GM12878 (cell line): ENCODE results near the gene DYRK1B. TPM values are rescaled to one million over a fixed set of nuclear protein-coding genes. Genes with fewer than 3 reads are reported as not detected.

Source experiments
- ATAC-seq: fragments of 200-7000 bp; cut with Tn5 transposase; 3 replicates; pipeline ENCODE4 v1.9.1; 2020; ENCODE audit warnings: mild to moderate bottlenecking, moderate library complexity
- BruUV-seq: library from RNA; stranded (reverse); fragments of 400-500 nt; replicated peaks from 2 replicates; lab custom pipeline; 2021; lab: Mats Ljungman, UMichigan
- CTCF ChIA-PET: fragments of 300-600 bp; sonication (Branson Sonifier 250); formaldehyde crosslinking; extraction: SDS; loops from one replicate; lab custom pipeline; 2021; ENCODE audit warnings: inconsistent platforms; lab: Yijun Ruan, JAX
- POLR2A ChIA-PET: fragments of 350-600 bp; formaldehyde crosslinking; extraction: SDS; loops from one replicate; lab custom pipeline; 2021; ENCODE audit warnings: inconsistent platforms; lab: Charles Lee
- RAD21 ChIA-PET: fragments of 300-600 bp; sonication (Branson Sonifier 250); formaldehyde crosslinking; loops from one replicate; lab custom pipeline; 2023; ENCODE audit warnings: antibody characterized with exemption; ENCODE audit not compliant: unreplicated experiment; lab: Charles Lee
- SMC1A ChIA-PET: fragments of 300-600 bp; sonication (Branson Sonifier 250); formaldehyde crosslinking; loops from one replicate; lab custom pipeline; 2023; ENCODE audit not compliant: unreplicated experiment, uncharacterized antibody; lab: Charles Lee
- DNase-seq: peaks from one replicate; pipeline ENCODE4 v3.0.0-alpha.2; 2011; ENCODE audit warnings: low read depth, low spot score
- FAIRE-seq: peaks from 3 replicates; lab custom pipeline; 2011; peaks lifted over from hg19 to GRCh38; lab: Jason Lieb, UNC
- H2AFZ ChIP-seq: 2 replicates; pipeline ENCODE4 v1.6.0; 2011; ENCODE audit warnings: low read depth, low read length, control low read depth; ENCODE audit not compliant: control insufficient read depth
- H3K27ac ChIP-seq: 2 replicates; pipeline ENCODE4 v1.5.1; 2011; ENCODE audit warnings: control low read depth; ENCODE audit not compliant: control insufficient read depth, insufficient read depth
- H3K27me3 ChIP-seq, 2 experiments: replicated peaks in 1 of 2; 2 replicates each; pipeline versions ENCODE4 v1.6.0 to v1.6.1; 2011; ENCODE audit warnings: low read length in 1 of 2; ENCODE audit not compliant: control insufficient read depth in 2 of 2, insufficient read depth in 2 of 2
- H3K36me3 ChIP-seq, 2 experiments: 2 replicates each; pipeline ENCODE4 v1.5.1; 2011; ENCODE audit warnings: low read length in 1 of 2; ENCODE audit not compliant: control insufficient read depth in 2 of 2, insufficient read depth in 2 of 2
- H3K4me1 ChIP-seq: 2 replicates; pipeline ENCODE4 v1.6.1; 2011; ENCODE audit warnings: mild to moderate bottlenecking, low read length, moderate library complexity, mixed read lengths; ENCODE audit not compliant: control insufficient read depth, insufficient read depth
- H3K4me2 ChIP-seq: 2 replicates; pipeline ENCODE4 v1.6.0; 2011; ENCODE audit warnings: control low read depth; ENCODE audit not compliant: control insufficient read depth, insufficient read depth
- H3K4me3 ChIP-seq: fragments of 200-600 bp; sonication (generic); 2 replicates; pipeline ENCODE4 v1.5.1; 2016
- H3K79me2 ChIP-seq: 2 replicates; pipeline ENCODE4 v1.6.0; 2011; ENCODE audit warnings: low read length; ENCODE audit not compliant: control insufficient read depth, insufficient read depth
- H3K9ac ChIP-seq: 2 replicates; pipeline ENCODE4 v1.8.0; 2011; ENCODE audit warnings: low read length, control low read depth, mixed read lengths; ENCODE audit not compliant: control insufficient read depth, insufficient read depth
- H3K9me3 ChIP-seq: replicated peaks from 3 replicates; pipeline ENCODE4 v1.5.1; 2011; ENCODE audit warnings: mild to moderate bottlenecking, low read length; ENCODE audit not compliant: control insufficient read depth, insufficient read depth
- H4K20me1 ChIP-seq: 2 replicates; pipeline ENCODE4 v1.6.0; 2011; ENCODE audit not compliant: control insufficient read depth, insufficient read depth
- BMI1 ChIP-seq: fragments of 450-650 bp; IDR thresholded peaks from 2 replicates; pipeline ENCODE4 v1.6.1; 2016; ENCODE audit warnings: mild to moderate bottlenecking, moderate library complexity, borderline replicate concordance
- EZH2 ChIP-seq: IDR thresholded peaks from 2 replicates; pipeline ENCODE4 v1.6.1; 2012; ENCODE audit warnings: low read depth, mild to moderate bottlenecking, control low read depth, inconsistent platforms, low read length, borderline replicate concordance; ENCODE audit not compliant: control insufficient read depth
- GABPA ChIP-seq: IDR thresholded peaks from 2 replicates; pipeline ENCODE4 v1.6.1; 2014; ENCODE audit warnings: antibody characterized with exemption, low read depth, mild to moderate bottlenecking, inconsistent platforms
- POLR2AphosphoS2 ChIP-seq: IDR thresholded peaks from 2 replicates; pipeline ENCODE4 v1.6.1; 2011; ENCODE audit warnings: low read depth, mild to moderate bottlenecking, low read length, improper control_type of control experiment, moderate library complexity
- SMAD5 ChIP-seq: IDR thresholded peaks from 2 replicates; pipeline ENCODE4 v1.6.1; 2016; ENCODE audit warnings: antibody characterized with exemption, low read depth
- TARDBP ChIP-seq: IDR thresholded peaks from 2 replicates; pipeline ENCODE4 v1.6.1; 2016; ENCODE audit warnings: borderline replicate concordance
- ZNF622 ChIP-seq: fragments of 450-650 bp; IDR thresholded peaks from 2 replicates; pipeline ENCODE4 v1.6.1; 2017; ENCODE audit warnings: mild to moderate bottlenecking, inconsistent platforms
- WGBS: methylation state at CpG from one replicate; pipeline ENCODE4 v1.1.6; 2016; ENCODE audit warnings: low lambda C conversion rate; ENCODE audit not compliant: insufficient replicate concordance, insufficient coverage; ENCODE audit errors: missing lambda C conversion rate; 5-methylcytosine and 5-hydroxymethylcytosine counted together
- in situ Hi-C: fragments of 300-500 bp; cut with MboI; formaldehyde crosslinking; loops from 9 replicates; pipeline ENCODE4 v1.14.3; 2018; ENCODE audit warnings: mixed read lengths
- intact Hi-C: fragments of 100-400 bp; cut with micrococcal nuclease; formaldehyde crosslinking; loops from one replicate; pipeline ENCODE4 v1.14.2; 2022; ENCODE audit not compliant: unreplicated experiment
- polyA plus RNA-seq, 11 experiments: library from polyadenylated mRNA; depleted of rRNA in 4 of 11; unstranded in 6 of 11; stranded (reverse) in 5 of 11; fragments of >200 nt; fragmentation: Nextera tagmentation in 4 of 11; fragmentation: Illumina TruSeq in 1 of 11; extraction: Ambion mirVana in 4 of 11; extraction: Trizol in 1 of 11; gene quantifications; 1 replicate in 1 of 11; 2 replicates in 10 of 11; pipeline versions ENCODE4 v1.2.1 to v1.2.3, GENCODE V29; 2011 to 2016; ENCODE audit warnings: inconsistent platforms in 2 of 11, missing spikeins in 2 of 11, low read depth in 1 of 11
- total RNA-seq, 4 experiments: library from RNA; depleted of rRNA in 3 of 4; stranded (reverse); fragments of >200 nt in 3 of 4; fragmentation: Illumina TruSeq in 1 of 4; extraction: Trizol in 1 of 4; gene quantifications; 2 replicates each; pipeline versions ENCODE4 v1.2.1 to v1.2.3, GENCODE V29; 2013 to 2021
- TF ChIP-seq, protein P1 (sequence below): fragments of 150-350 bp; IDR thresholded peaks from 2 replicates; pipeline ENCODE4 v1.6.1; 2016; ENCODE audit warnings: low read depth, low read length
- TF ChIP-seq, protein P2 (sequence below): IDR thresholded peaks from 2 replicates; pipeline ENCODE4 v1.6.1; 2012; ENCODE audit warnings: low read depth, low read length, improper control_type of control experiment
- TF ChIP-seq, protein P3 (sequence below): fragments of 450-650 bp; IDR thresholded peaks from 2 replicates; pipeline ENCODE4 v1.6.1; 2017; ENCODE audit warnings: antibody characterized with exemption, mild to moderate bottlenecking, moderate library complexity

The DYRK1B gene
- total and polyA plus RNA-seq, 10 of the 15 experiments (the other 5 are each of a cell fraction or from before 2014, with no cell fraction given), result 0.07 to 10.2 (median 3.4) TPM; not detected in 1

DNA sequence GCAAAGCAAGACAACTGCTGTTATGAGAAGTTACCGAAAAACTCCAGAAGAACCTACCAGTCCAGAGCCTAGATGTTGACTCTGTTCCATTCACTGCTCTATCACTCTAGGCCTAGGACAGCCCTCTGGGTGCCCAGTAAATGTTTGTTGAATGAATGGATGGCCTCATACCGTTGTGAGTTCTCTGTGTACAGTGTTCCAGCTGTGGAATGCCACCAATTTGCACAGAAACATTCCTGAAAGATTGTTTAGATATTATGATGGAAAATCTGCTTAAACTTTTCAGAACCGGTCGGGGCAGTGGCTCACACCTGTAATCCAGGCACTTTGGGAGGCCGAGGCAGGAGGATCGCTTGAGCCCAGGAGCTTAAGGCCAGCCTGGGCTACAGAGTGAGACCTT is 13.6 kb upstream of the DYRK1B start:
- ATAC-seq, result no peak
- no peak for FAIRE-seq
- Histone ChIP-seq H3K27ac (no peak overlapping the region), H3K36me3 (no peaks in the 10 kb centered on the region), H3K9me3 (no peaks in the 10 kb centered on the region), H2AFZ (no peak overlapping the region), H3K4me1 (peaks cover 12% of the 10 kb centered on the region), H3K4me2 (no peak overlapping the region), H3K4me3 (no peak overlapping the region), H4K20me1 (no peaks in the 10 kb centered on the region; the same call in 1 of the 2 replicates), H3K9ac (no peak overlapping the region), H3K27me3 (no peaks in the 10 kb centered on the region), H3K79me2 (peaks cover 42% of the 10 kb centered on the region)
- DNase-seq, result no peak
- ChIA-PET RAD21 (interaction anchor here (6.3 to 8.0 kb wide), 3 partner anchors 55 to 172 kb away, joined by 73 to 271 read pairs (median 234); partner anchors contain the start of gene PSMC4), CTCF (interaction anchor here (6.4 to 9.1 kb wide), 5 partner anchors 31 to 295 kb away, joined by 60 to 466 read pairs (median 83); partner anchors contain the start of gene PSMC4), POLR2A (interaction anchor here (0.5 to 4.7 kb wide), 2 partner anchors 14 to 155 kb away, joined by 4 to 34 read pairs; partner anchors contain the start of gene DYRK1B), SMC1A (interaction anchor here (3.5 to 8.8 kb wide), 3 partner anchors 55 to 295 kb away, joined by 16 to 309 read pairs (median 266); no protein-coding TSS in a partner anchor)
- WGBS, result 79% methylated on average over 6 of the region's 6 CpGs
- no TSS peak for BruUV-seq
- intact Hi-C loops, result loop anchor here (2.0 kb wide), 1 partner anchor 297 kb away; no protein-coding TSS in a partner anchor
- in situ Hi-C loops, result no loop called here
- TF ChIP-seq, protein P1, sequence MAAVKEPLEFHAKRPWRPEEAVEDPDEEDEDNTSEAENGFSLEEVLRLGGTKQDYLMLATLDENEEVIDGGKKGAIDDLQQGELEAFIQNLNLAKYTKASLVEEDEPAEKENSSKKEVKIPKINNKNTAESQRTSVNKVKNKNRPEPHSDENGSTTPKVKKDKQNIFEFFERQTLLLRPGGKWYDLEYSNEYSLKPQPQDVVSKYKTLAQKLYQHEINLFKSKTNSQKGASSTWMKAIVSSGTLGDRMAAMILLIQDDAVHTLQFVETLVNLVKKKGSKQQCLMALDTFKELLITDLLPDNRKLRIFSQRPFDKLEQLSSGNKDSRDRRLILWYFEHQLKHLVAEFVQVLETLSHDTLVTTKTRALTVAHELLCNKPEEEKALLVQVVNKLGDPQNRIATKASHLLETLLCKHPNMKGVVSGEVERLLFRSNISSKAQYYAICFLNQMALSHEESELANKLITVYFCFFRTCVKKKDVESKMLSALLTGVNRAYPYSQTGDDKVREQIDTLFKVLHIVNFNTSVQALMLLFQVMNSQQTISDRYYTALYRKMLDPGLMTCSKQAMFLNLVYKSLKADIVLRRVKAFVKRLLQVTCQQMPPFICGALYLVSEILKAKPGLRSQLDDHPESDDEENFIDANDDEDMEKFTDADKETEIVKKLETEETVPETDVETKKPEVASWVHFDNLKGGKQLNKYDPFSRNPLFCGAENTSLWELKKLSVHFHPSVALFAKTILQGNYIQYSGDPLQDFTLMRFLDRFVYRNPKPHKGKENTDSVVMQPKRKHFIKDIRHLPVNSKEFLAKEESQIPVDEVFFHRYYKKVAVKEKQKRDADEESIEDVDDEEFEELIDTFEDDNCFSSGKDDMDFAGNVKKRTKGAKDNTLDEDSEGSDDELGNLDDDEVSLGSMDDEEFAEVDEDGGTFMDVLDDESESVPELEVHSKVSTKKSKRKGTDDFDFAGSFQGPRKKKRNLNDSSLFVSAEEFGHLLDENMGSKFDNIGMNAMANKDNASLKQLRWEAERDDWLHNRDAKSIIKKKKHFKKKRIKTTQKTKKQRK, result no peak
- TF ChIP-seq BMI1, result no peak
- TF ChIP-seq, protein P2, sequence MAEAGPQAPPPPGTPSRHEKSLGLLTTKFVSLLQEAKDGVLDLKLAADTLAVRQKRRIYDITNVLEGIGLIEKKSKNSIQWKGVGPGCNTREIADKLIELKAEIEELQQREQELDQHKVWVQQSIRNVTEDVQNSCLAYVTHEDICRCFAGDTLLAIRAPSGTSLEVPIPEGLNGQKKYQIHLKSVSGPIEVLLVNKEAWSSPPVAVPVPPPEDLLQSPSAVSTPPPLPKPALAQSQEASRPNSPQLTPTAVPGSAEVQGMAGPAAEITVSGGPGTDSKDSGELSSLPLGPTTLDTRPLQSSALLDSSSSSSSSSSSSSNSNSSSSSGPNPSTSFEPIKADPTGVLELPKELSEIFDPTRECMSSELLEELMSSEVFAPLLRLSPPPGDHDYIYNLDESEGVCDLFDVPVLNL, result no peak
- no peak for TF ChIP-seq POLR2AphosphoS2
- TF ChIP-seq SMAD5, result no peak
- no peak for TF ChIP-seq EZH2
- TF ChIP-seq ZNF622, result no peak
- no peak for TF ChIP-seq TARDBP
- no peak for TF ChIP-seq GABPA
- TF ChIP-seq, protein P3, sequence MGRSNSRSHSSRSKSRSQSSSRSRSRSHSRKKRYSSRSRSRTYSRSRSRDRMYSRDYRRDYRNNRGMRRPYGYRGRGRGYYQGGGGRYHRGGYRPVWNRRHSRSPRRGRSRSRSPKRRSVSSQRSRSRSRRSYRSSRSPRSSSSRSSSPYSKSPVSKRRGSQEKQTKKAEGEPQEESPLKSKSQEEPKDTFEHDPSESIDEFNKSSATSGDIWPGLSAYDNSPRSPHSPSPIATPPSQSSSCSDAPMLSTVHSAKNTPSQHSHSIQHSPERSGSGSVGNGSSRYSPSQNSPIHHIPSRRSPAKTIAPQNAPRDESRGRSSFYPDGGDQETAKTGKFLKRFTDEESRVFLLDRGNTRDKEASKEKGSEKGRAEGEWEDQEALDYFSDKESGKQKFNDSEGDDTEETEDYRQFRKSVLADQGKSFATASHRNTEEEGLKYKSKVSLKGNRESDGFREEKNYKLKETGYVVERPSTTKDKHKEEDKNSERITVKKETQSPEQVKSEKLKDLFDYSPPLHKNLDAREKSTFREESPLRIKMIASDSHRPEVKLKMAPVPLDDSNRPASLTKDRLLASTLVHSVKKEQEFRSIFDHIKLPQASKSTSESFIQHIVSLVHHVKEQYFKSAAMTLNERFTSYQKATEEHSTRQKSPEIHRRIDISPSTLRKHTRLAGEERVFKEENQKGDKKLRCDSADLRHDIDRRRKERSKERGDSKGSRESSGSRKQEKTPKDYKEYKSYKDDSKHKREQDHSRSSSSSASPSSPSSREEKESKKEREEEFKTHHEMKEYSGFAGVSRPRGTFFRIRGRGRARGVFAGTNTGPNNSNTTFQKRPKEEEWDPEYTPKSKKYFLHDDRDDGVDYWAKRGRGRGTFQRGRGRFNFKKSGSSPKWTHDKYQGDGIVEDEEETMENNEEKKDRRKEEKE, result no peak
